ENCODE data around the gene CNOT4.
A peak's percentile ranks its signal among the peaks of the same experiment; 100 is the strongest.

CNOT4 gene

DNA sequence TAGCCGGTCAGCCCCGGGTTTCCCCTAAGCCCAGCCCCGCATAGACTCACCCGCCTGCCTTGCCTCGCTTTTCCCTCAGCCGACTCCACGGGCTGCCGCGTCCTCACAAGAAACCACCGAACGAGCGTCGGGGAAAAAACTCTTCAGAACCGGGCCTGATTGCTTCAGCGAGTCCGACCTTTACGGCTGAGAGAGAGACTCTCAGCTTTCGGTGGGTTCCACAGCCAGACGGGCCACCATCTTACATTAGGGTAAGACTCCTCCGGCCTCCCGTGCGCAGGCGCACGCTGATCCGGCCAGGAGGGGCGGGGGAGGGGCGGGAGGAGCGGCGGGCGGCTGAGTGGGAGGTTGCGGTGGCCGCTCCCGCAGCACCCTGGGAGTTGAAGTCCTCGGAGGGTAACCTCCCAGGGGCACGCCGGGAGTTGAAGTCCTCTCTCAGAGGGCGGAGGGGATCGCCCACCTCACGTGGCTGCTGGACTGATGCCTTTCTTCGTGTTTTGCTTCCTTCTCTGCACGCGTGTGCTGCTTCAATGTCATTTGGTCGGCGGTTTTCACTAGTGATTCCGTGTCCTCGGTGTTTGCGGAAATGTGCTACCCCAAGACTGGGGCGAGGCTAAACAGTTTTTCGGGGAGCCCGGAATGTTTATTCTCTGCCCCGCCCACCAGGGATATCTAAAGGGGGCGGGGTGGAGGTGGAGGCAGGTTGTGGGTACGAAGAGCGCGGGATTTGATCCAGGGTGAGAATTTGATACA, at the start of gene CNOT4:
CNOT4 (minus strand) TSS at position 264 of the 753 bp plus-strand sequence. CDS start 71,771 bp downstream, outside the sequence.
- DNase-seq, result peak; percentile 86

- no peak for DNase-seq
These were observed 49.0 kb upstream of the CNOT4 start for GRCh38 chr7:135558881-135559280.

DNA sequence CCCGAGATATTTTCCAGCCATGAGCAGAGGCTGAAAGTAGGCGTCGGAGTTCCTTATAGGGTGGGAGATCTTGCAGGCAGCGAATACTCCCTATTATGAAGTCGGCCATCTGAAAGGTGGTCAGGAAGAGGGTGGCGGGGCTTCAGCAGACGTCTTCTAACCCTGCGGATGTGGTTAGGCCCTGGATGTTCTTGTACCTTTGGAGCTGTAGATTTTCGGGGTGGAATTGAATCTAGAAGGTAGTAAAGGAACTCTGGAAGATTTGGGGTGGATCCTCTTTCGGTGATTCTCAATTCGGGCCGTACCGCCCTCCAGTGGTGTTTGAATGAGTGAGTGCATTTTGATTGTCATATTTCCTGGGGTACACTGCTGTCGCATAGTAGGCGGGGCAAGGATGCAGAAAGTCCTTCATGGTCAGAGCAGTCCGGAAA, 48.5 kb upstream of the CNOT4 start:
- peak; percentile 4 for DNase-seq

GRCh38 chr7:135557455-135558336, 47.8 kb upstream of the CNOT4 start, which contains the start of gene NUP205:
Gene NUP205, plus strand, starts transcription at chr7:135557917. Its CDS starts 28 bp downstream, at chr7:135557945.
- peak; percentile 87 for DNase-seq

DNA sequence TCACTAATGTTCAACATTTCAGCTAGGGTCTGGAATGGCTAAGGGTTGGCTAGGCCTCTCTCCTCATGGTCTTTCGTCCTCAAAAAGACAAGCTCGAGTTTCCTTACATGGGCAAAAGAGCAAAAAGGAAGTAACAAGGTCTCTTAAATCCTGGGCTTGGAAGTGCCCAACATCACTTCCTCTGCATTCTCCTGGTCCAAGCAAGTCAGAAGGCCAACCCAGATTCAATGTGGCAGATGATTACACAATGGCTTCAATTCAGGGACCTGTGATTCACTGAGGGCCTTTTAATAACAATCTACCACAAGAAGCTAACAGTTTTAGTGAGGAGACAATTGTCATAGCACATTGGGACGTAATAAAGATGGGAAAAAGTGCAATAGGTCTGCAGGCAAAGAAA, 43.4 kb upstream of the CNOT4 start:
- DNase-seq, result no peak

DNA sequence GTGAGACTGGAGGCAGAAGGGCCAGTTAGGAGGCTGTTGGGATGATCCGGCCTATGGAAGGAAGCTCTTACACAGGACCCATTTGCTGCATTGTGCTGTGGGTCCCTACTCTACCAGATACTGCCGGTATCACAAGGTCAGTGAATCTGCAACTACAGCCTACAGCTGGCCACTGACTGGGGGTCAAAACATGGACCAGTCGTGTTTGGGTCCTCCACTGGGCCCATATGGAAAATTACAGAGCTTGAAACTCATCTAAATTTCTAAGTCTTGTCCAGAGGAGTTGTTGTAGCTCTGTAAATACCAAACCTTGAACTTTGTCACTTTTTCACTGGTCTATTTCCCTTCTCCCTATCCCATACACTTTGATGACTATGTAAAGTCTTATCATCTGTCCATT, 42.2 kb upstream of the CNOT4 start:
- no peak for DNase-seq

GRCh38 chr7:135550196-135550595, 40.3 kb upstream of the CNOT4 start:
- no peak for DNase-seq

DNA sequence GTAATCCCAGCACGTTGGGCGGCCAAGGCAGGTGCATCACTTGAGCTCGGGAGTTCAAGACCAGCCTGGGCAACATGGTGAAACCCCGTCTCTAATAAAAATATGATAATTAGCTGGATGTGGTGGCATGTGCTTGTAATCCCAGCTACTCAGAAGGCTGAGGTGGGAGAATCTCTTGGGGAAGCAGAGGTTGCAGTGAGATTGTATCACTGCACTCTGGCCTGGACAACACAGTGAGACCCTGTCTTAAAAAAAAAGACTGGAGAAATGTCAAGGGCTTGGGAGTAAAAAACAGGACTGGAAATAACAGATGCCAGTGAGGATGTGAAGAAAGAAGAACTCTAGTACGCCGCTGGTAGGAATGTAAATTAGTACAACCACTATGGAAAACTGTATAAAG, 31.1 kb upstream of the CNOT4 start:
- no peak for DNase-seq

GRCh38 chr7:135539629-135540028, 29.7 kb upstream of the CNOT4 start:
- DNase-seq, result no peak

DNA sequence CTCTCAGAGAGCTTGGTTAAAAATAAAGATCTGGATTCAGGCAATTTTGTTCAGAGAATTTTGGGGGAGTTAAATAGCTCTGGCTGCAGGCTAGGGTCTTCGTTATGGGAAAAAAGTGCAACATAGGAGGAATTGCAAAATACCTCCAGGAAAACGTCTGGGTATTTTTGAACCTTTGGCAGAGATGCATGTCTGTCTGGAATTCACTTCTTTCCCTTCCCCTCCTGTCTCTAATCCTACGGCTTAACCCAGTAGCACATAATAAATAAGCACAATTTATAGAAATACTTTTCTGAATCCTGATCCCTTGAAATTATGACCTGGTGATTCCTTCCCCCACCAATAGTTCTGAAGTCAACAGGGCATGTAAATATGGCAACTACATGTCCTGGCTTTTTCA, 28.5 kb upstream of the CNOT4 start:
- no peak for DNase-seq

DNA sequence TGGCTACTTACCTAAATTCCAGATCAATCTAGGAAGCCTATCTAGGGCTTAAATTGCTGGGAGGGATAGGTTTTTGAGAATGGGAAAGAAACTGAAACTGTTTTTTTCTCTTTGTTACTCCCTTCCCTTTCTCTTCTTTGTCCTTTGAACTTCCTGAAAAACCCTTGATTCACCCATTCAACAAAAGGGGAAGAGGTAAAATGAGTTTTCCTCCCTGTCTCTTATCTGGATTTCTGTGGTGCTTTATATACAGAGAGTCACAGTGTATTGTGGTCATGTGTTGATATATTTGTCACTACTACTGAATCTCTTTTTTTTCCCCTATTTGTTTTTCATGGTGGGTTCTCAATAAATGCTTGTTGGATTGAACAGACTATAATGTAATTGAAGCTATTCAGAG, 28.0 kb upstream of the CNOT4 start:
- DNase-seq, result no peak

DNA sequence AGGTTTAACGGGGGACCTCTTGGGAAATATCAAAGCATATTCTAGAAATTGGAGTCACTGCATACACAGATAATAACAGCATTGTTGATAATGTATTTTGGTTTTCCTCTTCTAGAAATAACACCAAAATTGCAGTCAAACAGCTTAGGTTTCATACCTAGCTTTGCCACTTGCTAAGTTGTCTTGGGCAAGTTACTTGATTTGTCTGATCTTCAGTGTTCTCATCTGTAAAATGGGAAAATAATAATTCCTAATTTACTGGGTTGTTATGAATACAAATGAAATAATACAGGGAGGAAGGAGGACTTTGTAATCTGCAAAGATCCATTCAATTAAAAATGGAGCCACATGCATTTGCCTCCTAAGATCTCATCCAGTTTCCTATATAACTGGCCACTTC, 27.6 kb upstream of the CNOT4 start:
- DNase-seq, result no peak

DNA sequence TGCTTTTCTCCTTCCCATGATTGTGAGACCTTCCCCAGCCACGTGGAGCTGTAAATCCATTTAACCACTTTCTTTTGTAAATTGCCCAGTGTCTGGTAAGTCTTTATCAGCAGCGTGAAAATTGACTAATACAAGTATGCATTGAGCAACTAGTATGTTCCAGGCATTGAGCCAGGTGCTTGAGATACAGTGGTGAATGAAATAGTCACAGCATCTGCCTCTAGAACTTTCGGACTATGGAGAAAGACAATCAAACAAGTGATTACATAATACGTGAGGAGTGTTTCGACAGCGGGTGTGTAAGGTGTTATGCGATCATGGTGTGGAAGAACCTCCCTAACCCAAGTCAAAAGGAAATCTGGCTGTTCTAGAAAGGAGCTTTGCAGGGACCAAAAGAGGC, 26.2 kb upstream of the CNOT4 start:
- no peak for DNase-seq

GRCh38 chr7:135527025-135527424, 17.1 kb upstream of the CNOT4 start:
- DNase-seq, result no peak

GRCh38 chr7:135525426-135525825, 15.5 kb upstream of the CNOT4 start:
- no peak for DNase-seq

- DNase-seq, result no peak
These were observed 13.2 kb upstream of the CNOT4 start for GRCh38 chr7:135523146-135523545.

DNA sequence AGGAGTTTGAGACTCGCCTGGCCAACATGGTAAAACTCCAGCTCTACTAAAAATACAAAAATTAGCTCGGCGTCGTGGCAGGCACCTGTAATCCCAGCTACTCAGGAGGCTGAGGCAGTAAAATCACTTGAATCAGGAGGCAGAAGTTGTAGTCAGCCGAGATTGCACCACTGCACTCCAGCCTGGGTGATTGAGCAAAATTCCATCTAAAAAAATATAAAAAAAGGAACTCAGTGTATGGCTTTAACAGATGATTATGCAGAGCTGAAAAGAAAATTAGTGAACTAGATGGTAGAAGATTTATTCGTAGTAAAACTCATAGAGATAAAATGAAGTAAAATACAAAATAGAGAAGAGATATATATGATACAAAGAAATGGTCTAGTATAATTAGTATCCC, 12.6 kb upstream of the CNOT4 start:
- no peak for DNase-seq

DNA sequence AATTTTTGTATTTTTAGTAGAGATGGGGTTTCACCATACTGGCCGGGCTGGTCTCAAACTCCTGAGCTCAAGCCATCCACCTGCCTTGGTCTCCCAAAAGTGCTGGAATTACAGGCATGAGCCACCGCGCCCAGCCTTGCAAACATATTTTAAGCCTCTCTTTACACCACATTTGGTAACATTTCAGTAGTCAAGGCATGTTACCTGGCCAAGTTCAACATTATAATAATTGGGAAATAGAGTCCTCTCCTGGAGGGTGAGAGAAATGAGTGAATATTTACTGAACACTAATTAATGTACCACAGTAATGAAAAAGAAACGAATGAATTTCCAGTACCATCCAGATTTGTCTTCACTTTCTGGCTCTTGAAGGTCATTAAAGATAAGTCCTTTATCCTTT, 10.0 kb upstream of the CNOT4 start:
- DNase-seq, result no peak

- no peak for DNase-seq
These were observed 9.4 kb upstream of the CNOT4 start for GRCh38 chr7:135519233-135519688.

DNA sequence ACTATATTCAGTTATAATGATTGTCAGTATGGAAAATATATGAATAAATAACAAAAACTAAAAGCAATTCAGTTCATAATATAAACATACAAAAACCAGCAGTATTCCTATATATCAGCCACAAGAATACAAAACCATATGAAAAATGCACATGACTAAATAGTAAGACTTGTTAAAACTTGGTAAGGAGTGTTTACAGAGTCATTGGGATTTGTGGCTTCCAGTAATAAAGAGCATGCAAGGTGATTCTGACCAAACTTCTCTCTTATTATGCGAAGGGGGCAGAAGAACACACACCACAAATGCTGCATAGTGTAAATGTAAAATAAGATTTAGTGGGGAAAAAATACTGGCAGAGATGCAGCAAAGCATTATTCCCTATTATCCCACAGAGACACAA, 8.8 kb upstream of the CNOT4 start:
- DNase-seq, result no peak

GRCh38 chr7:135517060-135517459, 7.2 kb upstream of the CNOT4 start:
- no peak for DNase-seq

GRCh38 chr7:135514856-135515255, 5.0 kb upstream of the CNOT4 start:
- no peak for DNase-seq

DNA sequence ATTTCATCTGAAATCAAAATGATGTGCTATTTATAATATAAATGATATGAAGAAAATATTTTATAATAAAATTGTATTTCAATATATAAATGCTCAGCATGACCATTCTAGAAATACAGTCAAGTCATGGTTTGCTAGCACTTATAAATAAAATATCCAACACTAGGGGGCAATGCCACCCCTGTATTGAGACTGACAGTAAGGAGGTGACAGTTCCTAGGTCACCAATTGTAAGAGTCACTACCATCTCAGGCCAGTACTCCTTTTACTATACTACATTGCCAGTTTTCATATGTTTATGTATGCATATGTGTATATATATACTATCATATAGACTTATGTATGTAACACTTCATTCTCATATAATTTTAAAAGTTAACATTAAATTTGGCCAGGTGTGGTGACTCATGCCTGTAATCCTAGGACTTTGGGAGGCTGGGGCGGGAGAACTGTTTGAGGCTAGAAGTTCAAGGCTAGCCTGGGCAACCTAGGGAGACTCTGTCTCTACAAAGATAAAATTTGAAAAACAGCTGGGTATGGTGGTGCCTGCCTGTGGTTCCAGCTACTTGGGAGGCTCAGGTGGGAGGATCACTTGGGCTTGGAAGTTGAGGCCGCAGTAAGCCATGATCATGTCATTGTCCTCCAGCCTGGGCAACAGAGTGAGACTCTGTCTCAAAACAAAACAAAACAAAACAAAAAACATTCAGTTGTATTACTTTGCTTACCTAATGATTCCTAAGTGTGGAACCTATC, 2.4 kb upstream of the CNOT4 start:
- DNase-seq, result no peak

Data from NCI-H1048 (cell line).